ENCODE results near the gene RBPMS2.

Gene RBPMS2

GRCh38 chr15:64791401-64791800, 16.0 kb upstream of the RBPMS2 start:
- no peak for FAIRE-seq
- DNase-seq (ENCODE audit: insufficient read length, low spot score) = no peak

GRCh38 chr15:64783796-64784195, 8.4 kb upstream of the RBPMS2 start:
- DNase-seq (ENCODE audit: insufficient read length, low spot score) (no peak), FAIRE-seq (no peak)

- FAIRE-seq (no peak), DNase-seq (ENCODE audit: insufficient read length, low spot score) (no peak)
These were observed 7.4 kb upstream of the RBPMS2 start for GRCh38 chr15:64782751-64783150.

- DNase-seq (ENCODE audit: insufficient read length, low spot score) (no peak), FAIRE-seq (no peak)
These were observed 5.9 kb upstream of the RBPMS2 start for GRCh38 chr15:64781299-64781698.

DNA sequence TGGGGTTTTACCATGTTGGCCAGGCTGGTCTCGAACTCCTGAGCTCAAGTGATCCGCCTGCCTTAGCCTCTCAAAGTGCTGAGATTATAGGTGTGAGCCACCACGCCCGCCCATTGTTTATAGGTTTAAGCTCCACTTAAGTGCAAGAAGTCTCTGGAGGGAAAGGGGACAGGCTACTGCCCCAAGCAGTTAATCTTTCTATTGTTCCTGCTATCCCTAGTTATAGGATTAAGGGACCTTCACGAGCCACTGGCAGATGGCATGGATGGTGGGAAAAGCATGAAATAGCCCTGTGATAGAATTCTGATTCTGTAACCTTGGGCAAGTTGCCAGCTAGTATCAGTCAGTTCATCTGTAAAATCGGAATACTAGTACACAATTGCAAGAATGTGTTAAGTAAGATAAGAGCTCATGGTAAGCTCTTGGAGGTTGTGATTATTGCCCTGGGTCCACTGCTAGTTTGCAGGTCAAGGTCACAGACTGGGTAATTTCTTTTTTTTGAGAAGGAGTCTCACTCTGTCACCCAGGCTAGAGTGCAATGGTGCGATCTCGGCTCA, 5.3 kb upstream of the RBPMS2 start:
- FAIRE-seq = no peak
- DNase-seq (ENCODE audit: insufficient read length, low spot score) = no peak

- DNase-seq (ENCODE audit: insufficient read length, low spot score) = no peak
- no peak for FAIRE-seq
These were observed 4.2 kb upstream of the RBPMS2 start for GRCh38 chr15:64779630-64780029.

DNA sequence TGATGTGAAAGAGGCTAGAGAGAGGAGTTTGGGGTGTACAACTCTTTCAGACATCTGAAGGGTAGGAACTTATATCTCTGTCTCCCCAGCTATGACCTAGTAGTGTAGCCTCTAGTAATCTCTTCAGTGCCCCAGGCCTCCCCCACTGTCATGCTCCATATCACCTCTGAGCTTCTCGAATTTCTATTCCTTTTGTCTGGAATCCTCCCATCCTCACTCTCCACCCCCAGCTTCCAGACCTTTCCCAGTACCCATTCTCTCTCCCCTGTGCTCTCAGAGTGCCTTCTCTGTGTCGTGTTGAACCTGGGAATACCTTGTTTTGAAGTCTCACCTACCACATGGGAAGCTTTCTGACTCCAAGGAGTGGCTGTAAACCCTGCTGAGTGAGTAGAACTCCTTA, 3.6 kb upstream of the RBPMS2 start:
- DNase-seq (ENCODE audit: insufficient read length, low spot score) = no peak
- FAIRE-seq = no peak

DNA sequence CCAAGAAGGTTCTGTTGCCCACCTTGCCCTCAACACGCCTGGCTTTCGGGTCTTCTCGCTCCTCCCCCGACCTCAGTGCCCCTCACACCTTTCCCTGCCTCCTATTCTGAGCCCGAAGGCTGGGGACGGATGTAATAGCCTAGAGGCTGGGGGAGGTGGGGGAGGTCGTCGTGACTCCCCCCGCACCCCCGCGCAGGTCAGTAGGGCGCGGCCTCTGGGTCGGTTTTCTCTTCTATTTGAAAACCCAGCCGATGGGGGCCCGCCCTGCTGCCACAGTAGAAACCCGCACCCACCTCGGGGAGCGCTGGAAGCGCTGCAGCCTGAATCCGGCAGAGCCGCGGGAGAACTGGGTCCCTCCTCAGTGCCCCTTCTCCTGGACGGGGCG, 1.0 kb upstream of the RBPMS2 start:
- DNase-seq (ENCODE audit: insufficient read length, low spot score) (no peak), FAIRE-seq (no peak)

GRCh38 chr15:64774629-64775493, 528 bp downstream of the RBPMS2 start:
- FAIRE-seq (no peak), DNase-seq (ENCODE audit: insufficient read length, low spot score) (no peak)

DNA sequence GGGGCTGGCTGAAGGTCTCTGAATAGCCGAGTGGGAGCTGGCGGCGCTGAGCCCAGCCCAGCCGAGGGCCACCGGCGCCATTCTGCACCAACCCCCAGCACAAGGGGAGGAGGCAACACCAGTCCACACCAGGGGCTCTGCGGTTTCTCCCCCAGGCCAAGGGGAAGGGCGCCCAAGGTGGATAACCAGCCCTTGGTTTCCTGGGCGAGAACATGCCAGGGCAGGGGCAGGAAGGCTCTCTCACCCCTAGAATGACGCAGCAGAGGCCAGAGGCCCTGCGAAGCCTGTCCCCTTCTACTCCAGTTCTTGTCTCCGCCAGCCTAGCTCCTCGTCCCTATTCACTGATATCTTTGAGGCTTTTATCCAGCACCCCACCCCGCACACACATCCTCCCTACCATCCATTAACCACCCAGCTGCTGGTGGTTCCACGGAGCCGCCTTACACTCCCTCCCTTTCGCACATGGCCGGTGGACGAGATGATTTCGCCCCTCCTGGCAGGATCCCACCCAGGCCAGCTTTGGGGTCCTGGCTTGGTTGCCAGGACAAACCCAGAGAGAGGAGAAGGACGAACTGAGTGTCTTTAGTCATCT, 1.3 kb downstream of the RBPMS2 start:
- no peak for FAIRE-seq

DNA sequence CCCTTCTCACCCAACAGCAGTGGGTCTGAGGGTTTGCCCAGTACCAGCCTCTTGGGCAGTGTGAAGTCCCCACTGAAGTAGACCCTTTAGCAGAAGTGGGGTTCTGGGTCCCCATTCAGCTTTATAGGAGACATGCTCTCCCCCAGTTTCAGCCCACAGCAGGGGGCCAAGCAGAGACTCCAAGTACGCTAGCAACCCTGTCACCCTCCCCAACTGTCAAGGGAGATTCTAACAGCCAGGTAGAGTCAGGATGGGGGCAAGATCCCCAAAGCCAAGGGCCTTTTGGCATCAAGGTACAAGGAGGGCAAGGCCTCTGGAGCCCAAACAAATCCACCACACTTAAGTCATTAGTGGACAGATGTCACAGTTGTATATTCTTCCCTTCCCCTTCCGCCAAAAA, 1.8 kb downstream of the RBPMS2 start:
- FAIRE-seq (no peak), DNase-seq (ENCODE audit: insufficient read length, low spot score) (no peak)

More for the DNA sequence above, 1.3 kb downstream of the RBPMS2 start:
- no peak for DNase-seq (ENCODE audit: insufficient read length, low spot score)

DNA sequence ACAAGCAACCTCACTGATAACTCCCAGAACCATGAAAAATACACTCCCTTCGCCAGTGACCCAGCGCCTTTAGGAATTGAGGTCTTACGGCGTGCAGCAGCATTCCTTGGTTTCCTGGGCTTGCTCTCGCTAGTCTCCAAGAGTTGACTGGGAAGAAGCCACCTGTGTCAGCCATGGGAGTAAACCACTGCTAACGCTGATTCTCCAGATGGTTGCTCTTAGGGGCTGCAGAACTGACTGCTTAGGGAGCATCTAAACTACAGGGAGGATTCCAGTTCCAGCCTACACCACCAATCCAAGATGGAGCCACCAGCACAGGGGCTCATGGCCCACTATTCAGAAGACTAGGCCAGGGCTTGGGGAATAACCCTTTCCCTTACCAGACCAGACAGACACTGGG, 2.4 kb downstream of the RBPMS2 start:
- FAIRE-seq = no peak
- no peak for DNase-seq (ENCODE audit: insufficient read length, low spot score)

DNA sequence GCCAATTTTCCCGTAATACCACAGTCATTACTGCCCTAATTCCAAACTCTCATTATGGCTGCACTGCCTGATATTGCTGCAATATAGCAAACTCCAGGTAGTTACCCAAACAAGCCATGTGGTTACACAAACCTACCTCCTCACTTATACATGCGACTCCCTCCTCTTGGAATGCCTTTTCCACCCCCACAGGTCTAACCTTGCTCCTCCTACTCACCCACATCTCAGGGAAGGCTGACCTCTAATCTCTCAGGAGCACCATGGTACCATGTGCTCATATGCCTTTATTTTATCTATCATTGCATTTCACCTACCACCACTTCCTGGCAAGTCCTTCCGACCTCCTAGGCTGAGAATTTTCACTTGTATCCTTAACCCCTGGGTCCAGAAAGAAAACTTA, 2.9 kb downstream of the RBPMS2 start:
- DNase-seq (ENCODE audit: insufficient read length, low spot score) (no peak), FAIRE-seq (no peak)

DNA sequence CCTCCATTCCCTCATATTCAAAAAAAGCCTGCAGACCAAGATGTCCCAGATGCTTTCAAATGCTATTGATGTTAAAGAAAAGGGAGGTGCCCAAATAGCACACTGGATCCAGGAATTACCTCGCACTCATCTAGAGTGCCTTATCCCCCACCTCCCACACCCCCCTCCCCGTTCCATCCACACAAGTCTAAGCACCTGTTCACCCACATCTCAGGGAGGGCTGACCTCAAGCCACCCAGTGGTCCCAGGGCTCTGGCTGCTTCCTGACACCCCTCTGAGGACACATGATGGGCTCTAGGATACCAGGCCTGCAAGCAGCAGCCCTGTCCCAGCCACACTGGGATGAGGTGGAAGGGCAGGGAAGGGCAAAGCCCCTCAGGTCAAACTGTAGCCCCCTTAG, 4.8 kb downstream of the RBPMS2 start:
- no peak for FAIRE-seq
- DNase-seq (ENCODE audit: insufficient read length, low spot score) = no peak

- no peak for FAIRE-seq
- DNase-seq (ENCODE audit: insufficient read length, low spot score) = no peak
These were observed 8.2 kb downstream of the RBPMS2 start for GRCh38 chr15:64767203-64767602.

- peak; percentile 63 for FAIRE-seq
- no peak for DNase-seq (ENCODE audit: insufficient read length, low spot score)
These were observed 9.3 kb downstream of the RBPMS2 start for GRCh38 chr15:64766058-64766457.

GRCh38 chr15:64763874-64764273, 11.5 kb downstream of the RBPMS2 start:
- FAIRE-seq = no peak

DNA sequence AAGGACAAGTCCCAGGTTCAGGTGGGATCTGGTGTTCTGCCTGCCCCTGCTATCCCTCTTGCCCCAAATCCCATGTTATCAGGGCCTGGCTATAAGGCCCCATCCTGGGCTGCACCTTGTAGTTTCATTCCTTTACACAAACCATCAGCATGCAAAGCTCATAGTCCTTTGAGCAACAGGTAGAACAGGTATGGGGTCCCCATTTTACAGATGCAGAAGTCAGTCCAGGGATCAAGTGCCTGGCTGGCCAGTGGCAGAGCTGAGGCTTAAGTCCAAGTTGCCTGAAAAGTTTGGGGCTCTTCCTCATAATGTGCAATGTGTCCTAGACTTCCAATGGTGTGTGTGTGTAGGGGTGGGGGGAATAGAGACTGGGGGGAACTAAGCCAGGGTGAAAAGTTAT, 11.9 kb downstream of the RBPMS2 start:
- DNase-seq (ENCODE audit: insufficient read length, low spot score) = no peak
- no peak for FAIRE-seq

More at GRCh38 chr15:64763874-64764273, 11.5 kb downstream of the RBPMS2 start:
- DNase-seq (ENCODE audit: insufficient read length, low spot score) = no peak

- DNase-seq (ENCODE audit: insufficient read length, low spot score) (no peak), FAIRE-seq (no peak)
These were observed 12.4 kb downstream of the RBPMS2 start for GRCh38 chr15:64763021-64763420.

DNA sequence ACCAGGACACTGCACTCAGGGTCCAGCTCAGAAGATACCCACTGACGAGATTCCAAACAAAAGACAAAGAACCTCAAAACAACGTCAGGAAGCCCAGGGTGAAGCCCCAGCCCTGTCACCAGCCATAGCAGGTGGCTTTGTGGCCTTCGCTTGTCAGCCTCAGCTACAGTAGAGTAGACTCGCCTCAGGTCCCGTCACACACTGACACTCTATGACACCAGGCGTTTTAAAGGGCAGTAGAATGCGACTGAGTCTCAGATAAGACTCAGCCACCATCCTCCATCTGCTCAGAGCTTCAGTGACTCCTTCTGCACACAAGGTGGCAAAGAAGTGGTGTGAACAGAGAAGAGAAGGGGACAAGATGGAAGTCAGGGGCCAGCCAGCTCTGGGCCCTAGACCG, 12.8 kb downstream of the RBPMS2 start:
- DNase-seq (ENCODE audit: insufficient read length, low spot score) (no peak), FAIRE-seq (no peak)

- FAIRE-seq = no peak
These were observed 14.2 kb downstream of the RBPMS2 start for GRCh38 chr15:64761156-64761555.

DNA sequence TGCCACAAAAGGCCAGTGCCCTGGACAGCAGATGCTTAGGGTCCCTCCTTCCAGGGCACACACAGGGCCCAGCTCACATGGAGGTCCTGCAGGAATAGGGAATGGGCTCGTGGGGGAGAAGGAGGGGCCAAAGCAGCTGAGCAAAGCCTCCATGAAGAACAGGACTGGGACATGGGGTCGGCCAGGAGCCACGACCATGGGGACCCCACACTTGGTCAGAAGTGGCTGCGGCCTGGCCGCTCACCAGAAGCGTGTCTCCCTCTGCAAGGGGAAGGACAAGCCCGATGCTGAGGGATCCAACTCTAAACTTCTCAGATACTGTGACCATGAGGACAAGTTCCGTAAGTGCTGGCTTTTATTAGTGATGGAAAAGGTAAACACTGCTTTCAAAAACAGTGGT, 15.3 kb downstream of the RBPMS2 start:
- DNase-seq (ENCODE audit: insufficient read length, low spot score) = no peak
- no peak for FAIRE-seq

More at GRCh38 chr15:64761156-64761555, 14.2 kb downstream of the RBPMS2 start:
- no peak for DNase-seq (ENCODE audit: insufficient read length, low spot score)

Measured in GM19239 (cell line).